GF-D8 (cell line): ENCODE data around the gene TNRC6A.
"Not testable (repeated sequence)": the region's sequence is repeated elsewhere in the genome, so short reads cannot be mapped to it uniquely, and the experiment has no call there.

ENCODE experiments used
- DNase-seq: peaks from one replicate; lab custom pipeline; 2025; lab: John Stamatoyannopoulos, UW

Gene TNRC6A

DNA sequence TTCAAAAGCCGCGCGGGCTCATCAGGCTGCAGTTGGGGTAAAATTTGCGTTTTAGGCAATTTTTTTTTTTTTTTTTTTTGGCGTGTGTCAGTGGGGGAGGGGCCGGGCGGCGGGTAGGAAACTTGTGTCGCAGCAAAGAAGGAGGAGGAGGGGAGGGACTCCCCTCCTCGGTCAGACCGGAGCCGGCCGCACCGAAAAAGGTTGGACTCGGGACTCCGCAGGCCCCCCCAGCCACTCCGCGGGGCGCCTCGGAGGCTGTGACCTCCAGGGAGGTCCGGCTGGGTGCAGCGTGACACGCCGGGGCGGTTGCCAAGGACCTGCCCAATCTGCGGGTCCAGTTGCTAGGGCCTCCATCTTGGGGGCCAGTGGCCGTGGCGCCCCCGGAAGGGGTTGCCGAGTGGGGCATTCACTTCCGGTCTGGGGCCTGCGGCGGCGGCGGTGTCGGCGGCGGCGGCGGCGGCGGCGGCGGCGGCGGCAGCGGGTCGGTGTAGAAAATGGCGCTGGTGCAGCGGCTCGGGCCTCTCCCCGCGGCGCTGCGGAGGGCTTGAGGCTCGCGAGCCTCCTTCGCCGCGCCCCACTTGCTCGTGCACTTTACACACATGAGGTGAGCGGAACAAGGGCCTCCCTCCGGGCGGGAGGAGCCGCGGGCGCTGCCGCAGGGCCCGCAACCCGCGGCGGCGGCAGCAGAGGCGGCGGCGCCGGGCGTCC lies at the start of gene TNRC6A:
TSS of gene TNRC6A (plus strand) at position 409 of the 708 bp plus-strand sequence. CDS start at position 600, 191 bp downstream.
- DNase-seq = peak; percentile 27

DNA sequence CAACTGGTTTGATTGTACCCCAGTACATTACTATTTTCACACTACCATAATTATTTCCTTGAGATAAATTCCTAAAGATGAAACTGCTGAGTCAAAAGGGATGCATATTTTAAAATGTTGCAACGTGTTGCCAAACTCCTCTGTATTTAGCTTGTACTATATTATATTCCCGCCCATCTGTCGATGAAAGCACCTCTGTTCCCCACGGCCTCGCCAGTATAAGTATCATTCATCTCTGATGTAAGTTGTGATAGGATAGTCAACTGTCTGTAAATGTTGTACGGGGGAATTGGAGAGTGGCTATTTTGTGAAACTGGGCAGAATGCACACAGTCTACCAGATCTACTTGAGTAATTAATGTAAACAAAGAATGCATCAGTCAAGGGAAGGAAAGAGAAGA lies 47.7 kb upstream of the TNRC6A start:
- no peak for DNase-seq

DNA sequence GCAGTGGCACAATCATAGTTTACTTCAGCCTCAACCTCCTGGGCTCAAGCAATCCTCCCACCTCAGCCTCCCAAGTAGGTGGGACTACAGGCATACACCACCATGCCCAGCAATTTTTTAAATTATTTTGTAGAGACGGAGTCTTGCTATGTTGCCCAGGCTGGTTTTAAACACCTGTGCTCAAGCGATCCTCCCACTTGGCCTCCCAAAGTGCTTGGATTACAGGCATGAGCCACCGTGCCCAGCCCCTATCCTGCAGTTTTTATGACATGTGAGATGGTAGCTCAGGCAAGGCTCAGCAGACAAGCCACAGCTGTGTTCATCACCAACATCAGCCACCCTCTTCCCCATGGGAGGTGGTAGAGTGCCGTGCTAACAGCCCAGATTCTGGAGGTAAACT lies 46.2 kb upstream of the TNRC6A start:
- DNase-seq = no peak

DNA sequence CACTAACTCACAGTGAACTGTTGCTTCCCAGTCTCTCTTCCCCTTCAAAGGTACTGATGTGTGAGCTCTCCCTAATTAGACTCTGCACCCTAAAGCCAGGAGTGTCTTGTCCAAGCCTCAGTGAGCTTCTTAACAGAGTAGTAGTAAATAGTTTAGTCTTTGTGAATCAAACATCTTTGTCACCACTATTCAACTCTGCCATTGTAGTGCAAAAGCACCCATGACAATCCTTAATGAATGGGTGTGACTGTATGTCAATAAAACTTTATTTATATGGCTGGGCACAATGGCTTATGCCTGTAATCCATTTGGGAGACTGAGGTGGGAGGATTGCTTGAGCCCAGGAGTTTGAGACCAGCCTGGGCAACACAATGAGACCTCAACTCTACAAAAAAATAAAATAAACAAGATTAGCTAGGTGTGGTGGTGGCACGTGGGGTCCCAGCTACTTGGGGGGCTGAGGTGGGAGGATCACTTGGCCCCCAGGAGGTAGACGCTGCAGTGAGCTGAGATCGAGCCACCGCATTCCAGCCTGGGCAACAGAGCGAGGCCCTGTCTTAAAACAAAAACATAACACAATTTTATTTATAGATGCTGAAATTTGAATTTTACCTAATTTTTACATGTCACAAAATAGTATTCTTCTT lies 45.5 kb upstream of the TNRC6A start:
- DNase-seq = no peak

DNA sequence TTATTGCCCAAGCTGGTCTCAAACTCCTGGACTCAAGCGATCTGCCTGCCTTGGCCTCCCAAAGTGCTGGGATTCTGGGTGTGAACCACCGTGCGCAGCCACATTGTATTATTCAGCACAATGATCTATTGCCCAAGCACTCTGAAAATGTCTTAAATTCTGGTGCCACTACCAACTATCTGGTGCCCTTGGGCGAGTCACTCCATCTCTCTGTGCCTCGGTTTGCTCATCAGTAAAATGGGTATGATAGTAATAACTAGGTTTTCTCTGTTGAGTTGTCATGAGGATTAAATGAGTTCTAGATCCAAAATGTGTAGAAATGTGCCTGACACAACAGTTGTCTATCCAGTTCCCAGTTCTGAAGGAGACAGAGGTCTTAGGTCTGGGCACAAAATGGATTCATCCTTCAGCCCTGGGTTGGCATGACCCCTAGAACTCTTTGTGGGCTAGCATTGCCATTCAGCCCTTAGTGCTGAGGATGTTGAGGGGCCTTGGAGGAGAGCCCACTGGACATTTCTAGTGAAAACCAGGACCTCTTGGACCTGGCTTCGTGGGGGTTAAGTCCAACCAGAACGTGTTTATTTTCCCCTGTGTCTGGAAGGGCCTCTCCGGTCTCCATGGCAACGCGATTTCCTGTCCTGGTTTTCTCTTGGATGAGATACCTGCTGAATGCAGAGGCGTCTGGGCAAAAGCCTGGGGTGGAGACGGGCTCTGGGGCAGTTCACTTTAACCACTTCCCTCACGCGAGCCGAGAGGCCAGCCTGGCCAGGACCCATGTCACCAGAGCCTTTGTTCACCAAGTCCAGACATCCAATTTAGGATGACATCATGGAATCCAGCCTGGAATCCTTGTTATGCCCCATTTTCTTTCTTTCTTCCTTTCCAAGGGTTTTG lies 43.7 kb upstream of the TNRC6A start:
- DNase-seq = no peak

DNA sequence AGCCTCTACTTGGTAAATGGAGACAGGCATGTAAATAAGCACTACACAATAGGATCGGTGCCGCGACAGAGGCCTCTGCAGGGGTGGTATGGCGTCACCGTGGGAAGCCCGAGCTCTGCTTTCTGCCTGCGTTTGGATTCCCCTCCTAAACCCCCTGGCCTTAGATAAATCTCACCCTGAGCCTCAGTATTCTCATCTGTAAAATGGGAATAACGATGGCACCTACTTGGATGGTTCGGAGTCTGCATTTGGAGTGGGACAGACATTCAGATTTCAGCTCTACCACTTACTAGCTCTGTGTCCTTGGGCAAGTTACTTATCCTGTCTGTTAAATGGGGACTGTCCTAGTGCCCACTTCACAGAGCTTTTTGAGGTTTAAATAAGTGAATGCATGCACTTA lies 42.8 kb upstream of the TNRC6A start:
- DNase-seq = no peak

DNA sequence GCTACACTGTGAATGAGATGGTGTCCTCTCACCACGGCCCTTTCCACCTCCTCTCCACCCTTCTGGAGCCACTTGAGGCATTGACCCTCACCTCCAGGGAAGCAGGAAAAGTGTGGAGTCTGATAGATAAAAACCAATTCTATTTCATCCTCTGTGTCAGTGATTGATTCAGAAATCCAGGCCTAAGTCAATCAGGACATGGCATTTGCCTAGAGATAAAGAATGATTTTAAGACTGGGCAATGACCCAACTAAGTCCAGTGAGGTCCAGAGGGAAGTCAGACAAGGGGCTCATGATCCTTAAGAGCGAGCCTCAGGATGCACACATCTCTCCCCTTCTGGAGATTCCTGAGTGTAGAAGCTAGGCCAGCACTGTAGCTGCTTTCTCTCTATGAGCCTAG lies 41.1 kb upstream of the TNRC6A start:
- no peak for DNase-seq

DNA sequence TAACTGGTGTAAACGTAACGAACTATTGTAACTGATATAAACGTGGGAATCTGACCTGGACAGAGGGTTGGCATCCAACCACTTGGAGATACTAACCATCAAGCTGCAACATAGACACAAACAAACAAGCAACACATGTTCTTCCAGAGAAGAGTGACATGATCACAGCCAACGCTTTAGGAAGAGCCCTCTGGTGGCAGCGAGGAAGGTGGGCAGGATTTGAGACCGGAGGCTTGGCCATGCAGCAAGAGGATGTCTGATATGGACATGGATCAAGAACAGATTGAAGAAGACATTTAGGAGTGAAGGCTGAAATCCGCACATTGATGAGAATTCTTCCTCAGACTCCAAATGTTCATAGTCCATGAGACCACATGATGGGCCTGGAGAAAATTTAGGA lies 40.3 kb upstream of the TNRC6A start:
- no peak for DNase-seq

DNA sequence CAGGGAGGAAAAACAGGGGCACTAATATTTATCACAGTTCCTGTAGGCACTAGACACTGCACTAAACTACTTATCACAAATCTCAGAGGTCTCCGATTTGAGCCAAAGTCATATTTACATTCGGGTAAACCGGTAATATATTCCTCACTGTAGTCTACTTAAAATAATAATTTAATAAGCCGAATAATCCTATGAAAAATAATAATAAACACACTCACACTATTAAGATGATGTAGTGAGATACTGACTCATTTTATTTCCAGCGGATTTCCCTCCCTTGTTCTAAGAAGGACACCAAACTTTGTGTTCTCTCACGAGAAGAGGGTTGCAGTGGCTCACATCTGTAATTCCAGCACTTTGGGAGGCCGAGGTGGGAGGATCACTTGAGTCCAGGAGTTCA lies 36.6 kb upstream of the TNRC6A start:
- DNase-seq = no peak

DNA sequence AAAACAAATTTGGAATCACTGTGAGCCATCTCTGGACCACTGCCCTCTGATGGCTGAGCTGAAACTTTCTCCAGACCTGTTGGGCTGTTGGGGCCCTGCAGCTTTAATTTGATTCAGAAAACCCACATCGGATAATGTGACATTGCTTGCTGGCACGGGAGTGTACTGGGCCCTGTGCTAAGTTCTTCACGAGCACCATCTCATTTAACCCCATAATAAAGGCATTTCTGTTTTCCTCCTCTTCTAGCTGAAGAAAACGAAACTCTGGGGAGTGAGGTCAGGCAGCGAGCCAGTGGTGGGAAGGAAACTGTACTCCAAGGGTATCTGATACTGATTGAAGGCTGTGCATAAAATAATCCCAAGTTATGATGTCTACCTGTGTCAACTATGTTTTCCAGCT lies 34.5 kb upstream of the TNRC6A start:
- DNase-seq = no peak

DNA sequence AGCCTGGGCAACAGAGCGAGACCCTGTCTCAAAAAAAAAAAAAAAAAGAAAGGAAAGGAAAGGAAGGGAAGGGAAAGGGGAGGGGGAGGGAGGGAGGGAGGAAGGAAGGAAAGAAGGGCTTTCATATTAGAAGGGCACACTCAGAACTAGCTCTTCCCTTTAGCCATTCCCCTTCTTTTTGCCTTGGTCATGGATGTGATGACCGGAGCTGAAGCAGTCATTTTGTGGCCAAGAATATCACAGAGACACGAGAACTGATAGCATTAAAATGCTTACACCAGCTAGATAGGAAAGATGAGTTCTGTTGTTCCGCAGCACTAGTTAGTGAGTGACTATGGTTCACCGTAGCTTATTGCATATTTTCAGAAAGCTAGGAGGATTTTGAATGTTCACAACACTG lies 32.8 kb upstream of the TNRC6A start:
- no peak for DNase-seq

DNA sequence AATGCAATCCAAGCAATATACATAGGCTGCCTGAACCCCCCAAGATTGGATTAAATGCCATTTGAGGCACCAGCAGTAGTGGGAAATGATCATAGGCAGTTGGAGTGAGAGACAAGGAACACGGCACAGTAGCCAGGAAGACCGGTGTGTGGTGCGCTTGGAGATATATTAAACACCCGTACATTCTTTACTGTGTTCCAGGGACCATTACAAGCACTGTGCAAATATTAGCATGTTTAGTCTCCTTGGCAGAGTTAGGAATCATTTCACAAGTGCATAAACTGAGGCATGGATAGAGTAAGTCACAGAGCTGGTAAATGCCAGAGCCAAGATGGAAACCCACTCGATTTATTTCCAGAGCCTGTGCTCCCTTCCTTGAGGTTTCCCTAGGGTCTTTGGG lies 31.1 kb upstream of the TNRC6A start:
- no peak for DNase-seq

DNA sequence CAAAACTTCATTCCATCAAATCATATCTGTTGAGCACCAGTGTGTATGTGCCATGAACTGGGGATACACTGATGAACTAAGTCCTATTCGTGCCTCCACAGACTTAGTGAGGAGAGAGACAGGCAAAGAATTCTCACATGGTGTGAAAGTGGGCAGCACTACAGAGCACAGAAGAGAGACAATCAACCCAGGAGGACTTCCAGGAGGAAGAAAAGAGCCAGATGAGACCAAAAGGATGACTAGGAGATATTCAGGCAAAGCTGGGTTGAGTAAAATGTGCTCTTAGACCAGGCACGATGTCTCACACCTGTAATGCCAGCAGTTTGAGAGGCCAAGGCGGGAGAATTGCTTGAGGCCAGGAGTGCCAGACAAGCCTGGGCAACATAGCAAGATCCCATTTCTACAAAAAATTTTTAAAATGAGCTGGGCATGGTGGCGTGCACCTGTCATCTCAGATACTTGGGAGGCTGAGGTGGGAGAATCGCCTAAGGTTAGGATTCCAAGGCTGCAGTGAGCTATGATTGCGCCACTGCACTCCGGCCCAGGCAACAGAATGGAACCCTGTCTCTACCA lies 30.2 kb upstream of the TNRC6A start:
- no peak for DNase-seq

DNA sequence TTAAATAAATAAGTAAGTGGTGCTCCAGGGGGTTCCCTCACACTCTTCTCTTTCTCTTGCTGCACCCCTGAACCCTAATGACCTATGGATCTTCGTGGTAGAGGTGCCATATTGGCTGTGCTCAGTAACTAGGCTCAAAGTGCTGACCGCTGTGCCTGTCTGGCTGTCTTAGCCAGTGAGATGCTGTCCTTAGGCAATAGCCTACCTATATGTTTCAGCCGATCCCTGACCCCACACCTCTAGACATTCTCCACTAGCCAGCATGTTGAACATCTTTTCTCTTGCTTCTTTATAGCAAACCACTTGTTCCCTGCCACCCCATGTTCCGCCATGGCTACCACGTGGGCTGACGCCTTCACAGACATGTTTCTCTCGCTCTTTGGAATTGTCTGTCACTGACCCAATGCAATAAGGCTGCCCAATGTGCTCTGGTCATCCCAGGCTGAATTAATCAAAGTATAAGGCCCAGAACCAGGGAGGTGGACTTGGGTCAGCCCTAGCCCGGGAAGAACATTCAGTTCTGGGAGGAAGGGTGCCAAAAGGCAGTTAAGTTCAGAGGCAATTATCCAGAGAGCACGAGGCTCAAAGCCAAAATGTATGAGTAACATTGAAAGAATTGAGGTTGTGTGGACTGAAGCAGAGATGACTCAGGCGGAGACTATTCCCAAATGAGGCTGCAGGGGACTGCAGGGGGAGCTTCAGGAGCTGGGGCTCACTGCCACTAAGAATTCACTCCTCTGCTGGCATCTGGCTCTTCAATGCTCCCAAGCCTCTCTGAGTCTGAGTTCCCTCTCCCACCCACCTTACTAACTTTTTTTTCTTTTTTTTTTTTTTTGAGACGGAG lies 28.7 kb upstream of the TNRC6A start:
- DNase-seq = no peak

DNA sequence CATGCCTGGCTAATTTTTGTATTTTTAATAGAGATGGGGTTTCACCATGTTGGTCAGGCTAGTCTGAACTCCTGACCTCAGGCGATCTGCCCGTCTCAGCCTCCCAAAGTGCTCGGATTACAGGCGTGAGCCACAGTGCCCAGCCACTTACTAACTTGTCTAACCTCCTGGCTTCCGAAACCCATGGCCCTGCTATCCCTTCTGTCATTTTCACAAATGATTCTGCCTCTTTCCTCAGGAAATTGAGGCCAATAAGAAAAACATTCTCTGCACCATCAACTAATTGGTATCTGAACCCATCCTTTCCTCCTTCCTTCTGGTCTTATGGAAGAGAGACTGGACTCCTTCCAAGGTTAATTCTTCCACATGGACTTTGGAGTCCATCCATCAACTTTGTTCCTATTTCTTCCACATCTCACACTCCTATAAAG lies 27.9 kb upstream of the TNRC6A start:
- DNase-seq = no peak

DNA sequence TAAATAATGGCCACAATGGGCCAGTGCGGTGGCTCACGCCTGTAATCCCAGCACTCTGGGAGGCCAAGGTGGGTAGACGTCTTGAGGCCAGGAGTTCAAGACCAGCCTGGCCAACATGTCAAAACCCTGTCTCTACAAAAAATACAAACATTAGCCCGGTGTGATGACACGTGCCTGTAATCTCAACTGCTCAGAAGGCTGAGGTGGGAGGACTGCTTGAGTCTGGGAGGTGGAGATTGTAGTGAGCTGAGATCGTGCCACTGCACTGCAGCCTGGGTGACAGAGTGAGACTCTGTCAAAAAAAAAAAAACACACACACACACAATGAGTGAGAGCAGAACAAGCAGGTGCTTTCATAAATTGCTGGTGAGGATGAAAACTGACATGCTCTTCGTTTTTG lies 21.7 kb upstream of the TNRC6A start:
- not testable (repeated sequence) for DNase-seq

DNA sequence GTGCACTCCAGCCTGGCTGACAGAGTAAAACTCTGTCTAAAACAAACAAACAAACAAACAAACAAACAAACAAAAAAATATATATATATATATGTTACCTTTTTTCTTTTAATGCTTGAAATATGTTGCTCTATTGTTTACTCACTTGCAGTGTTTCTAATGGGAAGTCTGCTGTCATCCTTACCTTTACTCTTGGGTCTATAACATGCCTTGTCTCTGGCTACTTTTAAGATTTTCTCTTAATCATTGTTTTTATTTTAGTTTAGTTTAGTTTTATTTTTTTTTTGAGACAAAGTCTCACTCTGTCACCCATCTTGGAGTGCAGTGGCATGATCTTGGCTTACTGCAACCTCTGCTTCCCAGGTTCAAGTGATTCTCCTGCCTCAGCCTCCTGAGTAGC lies 16.1 kb upstream of the TNRC6A start:
- DNase-seq = no peak

DNA sequence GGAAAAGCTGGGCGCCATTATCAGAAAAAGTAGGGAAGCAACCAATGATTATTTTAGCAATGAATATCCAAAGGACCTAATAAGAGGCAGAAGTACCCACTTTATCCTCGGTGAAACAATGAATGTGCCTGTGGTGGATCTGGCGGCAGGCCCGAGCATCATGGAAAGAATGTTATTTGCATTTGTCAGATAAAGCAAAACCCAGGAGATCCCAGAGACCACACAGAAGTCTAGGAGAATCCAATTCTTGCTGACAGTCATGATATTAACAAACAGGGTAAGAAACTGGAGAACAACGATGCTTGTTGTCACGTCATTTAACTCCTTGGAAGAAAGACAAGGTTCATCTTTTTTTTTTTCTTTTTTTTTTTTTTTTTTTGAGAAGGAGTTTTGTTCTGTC lies 12.0 kb upstream of the TNRC6A start:
- DNase-seq = no peak

DNA sequence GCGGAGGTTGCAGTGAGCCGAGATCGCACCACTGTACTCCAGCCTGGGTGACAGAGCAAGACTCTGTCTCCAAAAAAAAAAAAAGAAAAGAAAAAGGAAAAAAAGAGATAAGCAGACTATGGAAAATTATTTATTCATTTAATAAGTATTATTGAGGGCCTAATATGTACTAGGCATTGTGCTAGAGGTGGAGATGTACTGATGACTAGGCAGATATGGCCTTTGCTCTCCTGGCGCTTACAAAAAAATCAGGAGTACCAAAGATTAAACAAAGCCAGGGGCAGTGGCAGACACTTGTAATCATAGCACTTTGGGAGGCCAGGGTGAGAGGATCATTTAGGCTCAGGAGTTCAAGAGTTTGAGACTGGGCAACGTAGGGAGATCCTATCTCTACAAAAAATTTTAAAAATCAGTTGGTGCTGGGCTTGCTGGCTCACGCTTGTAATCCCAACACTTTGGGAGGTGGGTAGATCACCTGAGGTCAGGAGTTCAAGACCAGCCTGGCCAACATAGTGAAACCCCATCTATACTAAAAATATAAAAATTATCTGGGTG lies 10.4 kb upstream of the TNRC6A start:
- no peak for DNase-seq

DNA sequence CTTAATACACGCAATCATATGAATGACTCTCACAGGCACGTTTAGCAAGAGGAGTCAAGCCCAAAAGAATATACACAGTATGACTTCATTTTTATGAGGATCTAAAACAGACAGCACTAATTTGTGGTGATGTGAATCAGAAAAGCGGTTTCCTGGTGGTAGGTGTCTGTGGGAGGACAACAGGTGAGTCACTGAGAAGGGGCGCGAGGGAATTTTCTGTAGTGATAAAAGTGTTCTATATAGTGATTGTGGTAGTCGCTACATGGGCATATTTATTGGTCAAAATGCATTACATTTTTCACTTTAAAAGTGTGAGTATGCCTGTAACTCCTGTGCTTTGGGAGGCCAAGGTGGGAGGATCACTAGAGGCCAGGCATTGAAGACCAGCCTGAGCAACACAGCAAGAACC lies 7.6 kb upstream of the TNRC6A start:
- DNase-seq = no peak

DNA sequence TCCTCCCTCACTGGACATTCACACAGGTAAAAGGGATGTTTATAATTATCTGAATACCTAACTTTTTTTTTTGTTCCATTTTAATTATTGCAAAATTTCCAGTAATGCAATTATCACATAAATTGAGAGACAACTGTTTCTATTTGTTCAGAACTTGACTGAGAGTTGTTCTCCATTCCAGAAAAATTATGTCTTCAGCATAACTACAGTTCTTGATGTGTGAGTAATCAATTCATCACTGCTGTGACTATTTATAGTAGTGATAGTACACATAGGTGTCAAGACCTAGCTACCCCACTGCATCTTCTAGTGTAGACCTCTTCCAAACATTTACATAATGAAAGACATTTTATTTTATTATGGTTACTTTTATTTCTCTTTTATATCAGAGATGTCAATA lies 5.8 kb upstream of the TNRC6A start:
- no peak for DNase-seq
